Stomach (tissue), 4 donors: ENCODE data around the gene YKT6.

Experiments
- EP300 ChIP-seq: sonication (generic); formaldehyde crosslinking; IDR thresholded peaks from one replicate; pipeline ENCODE4 v1.6.1; 2017; ENCODE audit warnings: antibody characterized with exemption
- POLR2A ChIP-seq, 4 donors: fragments of 450-650 bp; IDR thresholded peaks; one replicate each; pipeline ENCODE4 v1.6.1; 2016; ENCODE audit warnings: antibody characterized with exemption in 4 of 4, control low read depth in 2 of 4, mild to moderate bottlenecking in 1 of 4, moderate library complexity in 1 of 4
- POLR2AphosphoS5 ChIP-seq, 3 donors: sonication (generic); formaldehyde crosslinking; IDR thresholded peaks; one replicate each; pipeline ENCODE4 v1.6.1; 2016; ENCODE audit warnings: antibody characterized with exemption in 3 of 3
- TF ChIP-seq, protein P1 (sequence below), 7 experiments: fragments of 450-650 bp in 4 of 7; fragments of 200-600 bp in 3 of 7; sonication (generic) in 3 of 7; IDR thresholded peaks; one replicate each; pipeline ENCODE4 v1.5.1; 2016 to 2019; ENCODE audit warnings: antibody characterized with exemption in 7 of 7, control low read depth in 2 of 7, mild to moderate bottlenecking in 1 of 7

DNA sequence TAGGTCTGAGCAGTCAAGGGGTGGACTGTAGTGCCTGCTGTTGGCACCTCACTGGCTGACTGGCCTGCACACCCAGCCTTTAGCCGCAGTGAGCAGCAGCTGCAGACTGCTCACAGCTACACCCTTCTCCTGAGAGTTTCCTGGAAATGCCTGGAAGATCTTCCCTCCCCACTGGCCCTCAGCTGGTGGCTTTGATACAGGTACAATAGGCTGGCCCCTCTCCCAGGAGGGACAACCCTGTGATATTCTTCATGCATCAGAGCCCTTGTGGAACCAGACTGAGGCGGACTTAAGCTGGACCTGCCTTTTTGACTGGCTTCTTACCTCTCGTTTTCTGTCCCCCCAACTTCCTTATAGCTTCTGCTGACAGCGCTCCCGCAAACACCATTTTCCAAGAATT, 18.0 kb upstream of the YKT6 start:
- TF ChIP-seq, protein P1, sequence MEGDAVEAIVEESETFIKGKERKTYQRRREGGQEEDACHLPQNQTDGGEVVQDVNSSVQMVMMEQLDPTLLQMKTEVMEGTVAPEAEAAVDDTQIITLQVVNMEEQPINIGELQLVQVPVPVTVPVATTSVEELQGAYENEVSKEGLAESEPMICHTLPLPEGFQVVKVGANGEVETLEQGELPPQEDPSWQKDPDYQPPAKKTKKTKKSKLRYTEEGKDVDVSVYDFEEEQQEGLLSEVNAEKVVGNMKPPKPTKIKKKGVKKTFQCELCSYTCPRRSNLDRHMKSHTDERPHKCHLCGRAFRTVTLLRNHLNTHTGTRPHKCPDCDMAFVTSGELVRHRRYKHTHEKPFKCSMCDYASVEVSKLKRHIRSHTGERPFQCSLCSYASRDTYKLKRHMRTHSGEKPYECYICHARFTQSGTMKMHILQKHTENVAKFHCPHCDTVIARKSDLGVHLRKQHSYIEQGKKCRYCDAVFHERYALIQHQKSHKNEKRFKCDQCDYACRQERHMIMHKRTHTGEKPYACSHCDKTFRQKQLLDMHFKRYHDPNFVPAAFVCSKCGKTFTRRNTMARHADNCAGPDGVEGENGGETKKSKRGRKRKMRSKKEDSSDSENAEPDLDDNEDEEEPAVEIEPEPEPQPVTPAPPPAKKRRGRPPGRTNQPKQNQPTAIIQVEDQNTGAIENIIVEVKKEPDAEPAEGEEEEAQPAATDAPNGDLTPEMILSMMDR (IDR thresholded peaks at IDR 0.05) = no peak
- TF ChIP-seq POLR2A (IDR thresholded peaks at IDR 0.05) (no peak), EP300 (no peak), POLR2AphosphoS5 (IDR thresholded peaks at IDR 0.05) (no peak)
